ENCODE data around the gene MSI2. TPM values are rescaled to one million over a fixed set of nuclear protein-coding genes. Genes with fewer than 3 reads are reported as not detected.

The MSI2 gene
- total RNA-seq, 1 experiment from 2014 or later: 174 TPM

DNA sequence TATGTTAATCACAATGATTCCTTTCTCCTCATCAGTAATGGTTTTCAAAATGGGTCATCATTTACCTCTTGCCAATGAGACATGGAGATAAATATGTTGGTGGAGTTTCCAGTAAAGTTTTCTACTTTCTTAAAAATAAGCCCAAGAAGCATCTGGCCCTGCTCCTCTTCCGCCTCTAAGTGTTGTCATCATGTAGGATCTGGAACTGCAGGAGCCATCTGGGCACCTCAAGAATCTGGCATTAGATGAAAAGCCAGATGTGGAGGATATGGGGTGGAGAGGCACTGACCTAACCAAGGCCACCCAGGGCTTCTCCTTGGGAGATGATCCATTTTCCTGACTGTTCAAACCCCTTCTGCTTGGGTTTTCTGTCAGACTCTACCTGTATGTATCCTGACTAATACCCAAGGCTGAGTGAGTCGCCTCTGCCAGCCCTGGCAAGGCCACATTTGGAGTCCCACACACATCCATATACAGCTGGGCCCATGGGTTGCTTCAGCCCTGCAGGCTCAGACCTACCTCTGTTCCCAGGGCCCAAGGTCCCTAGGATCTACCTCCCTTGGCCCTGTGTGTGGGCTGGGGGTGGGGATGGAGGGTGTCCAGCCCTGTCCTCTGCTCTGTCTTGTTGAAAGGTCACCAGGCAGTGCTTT lies 464.2 kb downstream of the MSI2 start:
- H3K36me3 Mint-ChIP-seq (ENCODE audit: insufficient read depth, unreplicated experiment): no peaks in the 10 kb centered on the region
- Histone ChIP-seq H3K4me3 (ENCODE audit: low read depth, low read length) (no peak overlapping the region), H3K27me3 (replicated peaks; ENCODE audit: control insufficient read depth, insufficient read depth, low read length) (no peaks in the 10 kb centered on the region), H3K4me1 (no peaks in the 10 kb centered on the region), H3K9me3 (no peaks in the 10 kb centered on the region), H3K36me3 (ENCODE audit: control insufficient read depth, insufficient read depth, low read length) (no peaks in the 10 kb centered on the region)
- intact Hi-C loops (cut with micrococcal nuclease; ENCODE audit: unreplicated experiment): no loop called here
- no TSS peak for BruUV-seq (replicated peaks)
- no peak for DNase-seq
- TF ChIP-seq, protein P1, sequence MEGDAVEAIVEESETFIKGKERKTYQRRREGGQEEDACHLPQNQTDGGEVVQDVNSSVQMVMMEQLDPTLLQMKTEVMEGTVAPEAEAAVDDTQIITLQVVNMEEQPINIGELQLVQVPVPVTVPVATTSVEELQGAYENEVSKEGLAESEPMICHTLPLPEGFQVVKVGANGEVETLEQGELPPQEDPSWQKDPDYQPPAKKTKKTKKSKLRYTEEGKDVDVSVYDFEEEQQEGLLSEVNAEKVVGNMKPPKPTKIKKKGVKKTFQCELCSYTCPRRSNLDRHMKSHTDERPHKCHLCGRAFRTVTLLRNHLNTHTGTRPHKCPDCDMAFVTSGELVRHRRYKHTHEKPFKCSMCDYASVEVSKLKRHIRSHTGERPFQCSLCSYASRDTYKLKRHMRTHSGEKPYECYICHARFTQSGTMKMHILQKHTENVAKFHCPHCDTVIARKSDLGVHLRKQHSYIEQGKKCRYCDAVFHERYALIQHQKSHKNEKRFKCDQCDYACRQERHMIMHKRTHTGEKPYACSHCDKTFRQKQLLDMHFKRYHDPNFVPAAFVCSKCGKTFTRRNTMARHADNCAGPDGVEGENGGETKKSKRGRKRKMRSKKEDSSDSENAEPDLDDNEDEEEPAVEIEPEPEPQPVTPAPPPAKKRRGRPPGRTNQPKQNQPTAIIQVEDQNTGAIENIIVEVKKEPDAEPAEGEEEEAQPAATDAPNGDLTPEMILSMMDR (IDR thresholded peaks at IDR 0.05; ENCODE audit: insufficient read depth in 1 of 2, low read depth in 1 of 2, low read length in 1 of 2, severe bottlenecking in 1 of 2, unreplicated experiment in 1 of 2): no peak
- H3K4me3 Mint-ChIP-seq (ENCODE audit: unreplicated experiment): no peak overlapping the region
- H3K27ac Mint-ChIP-seq (ENCODE audit: unreplicated experiment): no peak overlapping the region
- peaks cover 17% of the 10 kb centered on the region for H3K27me3 Mint-ChIP-seq (ENCODE audit: insufficient read depth, unreplicated experiment)
- H3K4me1 Mint-ChIP-seq (ENCODE audit: low read depth, unreplicated experiment): no peaks in the 10 kb centered on the region
- CTCF ChIA-PET: no interaction called here
- POLR2A ChIA-PET: no interaction called here
- no peaks in the 10 kb centered on the region for H3K9me3 Mint-ChIP-seq (ENCODE audit: unreplicated experiment)

DNA sequence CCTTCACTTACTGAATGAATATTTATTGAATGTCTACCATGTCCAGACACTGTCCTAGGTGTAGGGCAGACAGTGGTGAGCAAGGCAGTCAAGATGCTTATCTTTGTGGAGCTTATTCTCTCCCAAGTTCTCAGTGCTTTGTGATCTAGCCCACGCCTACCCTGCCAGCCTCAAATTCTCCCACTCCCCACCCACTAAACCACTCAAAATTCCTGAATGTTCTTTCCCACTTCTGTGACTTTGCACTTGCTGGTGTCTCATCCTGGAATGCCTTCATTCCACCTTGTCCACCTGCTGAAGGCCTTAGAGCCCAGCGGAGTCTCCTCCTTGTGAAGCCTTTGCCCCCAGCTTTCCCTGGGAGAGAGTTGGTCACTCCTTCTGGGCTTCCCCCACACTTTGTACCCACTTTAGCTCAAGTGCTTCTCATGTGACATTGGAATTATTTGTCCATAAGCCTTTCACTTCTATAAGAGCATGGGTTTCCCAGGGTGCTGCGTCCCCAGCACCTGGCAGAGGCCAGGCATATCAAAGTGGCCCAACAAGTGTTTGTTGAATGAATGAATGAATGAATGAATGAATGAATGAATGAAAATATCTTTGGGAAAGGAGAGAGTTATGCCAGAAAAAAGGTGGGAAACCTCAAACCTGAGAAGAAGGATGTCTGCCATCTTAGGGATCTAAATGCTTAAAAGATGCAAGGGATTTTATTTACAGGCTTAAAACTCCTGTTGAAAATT lies 465.8 kb downstream of the MSI2 start:
- H3K27ac Mint-ChIP-seq (ENCODE audit: unreplicated experiment): no peak overlapping the region
- CTCF ChIA-PET: interaction anchor here (0.5 to 0.6 kb wide), 2 partner anchors 443 to 789 kb away, joined by 3 to 6 read pairs; no protein-coding TSS in a partner anchor
- intact Hi-C loops (cut with micrococcal nuclease; ENCODE audit: unreplicated experiment): no loop called here
- no peak for DNase-seq
- Histone ChIP-seq H3K4me3 (ENCODE audit: low read depth, low read length) (no peak overlapping the region), H3K36me3 (ENCODE audit: control insufficient read depth, insufficient read depth, low read length) (no peaks in the 10 kb centered on the region), H3K9me3 (no peaks in the 10 kb centered on the region), H3K27me3 (replicated peaks; ENCODE audit: control insufficient read depth, insufficient read depth, low read length) (no peaks in the 10 kb centered on the region), H3K4me1 (no peaks in the 10 kb centered on the region)
- POLR2A ChIA-PET: no interaction called here
- H3K9me3 Mint-ChIP-seq (ENCODE audit: unreplicated experiment): no peaks in the 10 kb centered on the region
- H3K4me1 Mint-ChIP-seq (ENCODE audit: low read depth, unreplicated experiment): no peaks in the 10 kb centered on the region
- no peaks in the 10 kb centered on the region for H3K36me3 Mint-ChIP-seq (ENCODE audit: insufficient read depth, unreplicated experiment)
- BruUV-seq (replicated peaks): no TSS peak
- TF ChIP-seq, protein P1 (IDR thresholded peaks at IDR 0.05; ENCODE audit: insufficient read depth in 1 of 2, low read depth in 1 of 2, low read length in 1 of 2, severe bottlenecking in 1 of 2, unreplicated experiment in 1 of 2): no peak
- no peak overlapping the region for H3K4me3 Mint-ChIP-seq (ENCODE audit: unreplicated experiment)
- peaks cover 13% of the 10 kb centered on the region for H3K27me3 Mint-ChIP-seq (ENCODE audit: insufficient read depth, unreplicated experiment)

DNA sequence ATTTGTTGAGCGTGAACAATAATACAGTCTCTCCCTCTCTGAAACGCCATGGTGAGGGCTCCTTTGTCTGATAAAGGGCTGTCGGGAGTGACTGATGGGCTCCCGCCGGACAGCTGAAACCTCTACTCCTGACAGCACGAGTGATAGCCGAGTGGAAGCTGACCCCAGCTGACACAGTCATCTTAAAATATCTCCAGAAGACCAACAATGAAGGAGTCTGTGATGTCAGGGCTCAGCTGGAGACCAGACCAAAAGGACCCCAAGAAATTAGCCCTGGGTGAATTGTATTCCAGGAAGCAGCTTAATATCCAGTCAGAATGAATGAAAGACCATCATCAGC lies 466.4 kb downstream of the MSI2 start:
- DNase-seq: no peak
- H3K27me3 ChIP-seq (replicated peaks; ENCODE audit: control insufficient read depth, insufficient read depth, low read length): no peaks in the 10 kb centered on the region
- H3K9me3 Mint-ChIP-seq (ENCODE audit: unreplicated experiment): no peaks in the 10 kb centered on the region
- ChIA-PET POLR2A (no interaction called here), CTCF (no interaction called here)
- intact Hi-C loops (cut with micrococcal nuclease; ENCODE audit: unreplicated experiment): no loop called here
- H3K4me1 ChIP-seq: no peaks in the 10 kb centered on the region
- peaks cover 13% of the 10 kb centered on the region for H3K27me3 Mint-ChIP-seq (ENCODE audit: insufficient read depth, unreplicated experiment)
- no peaks in the 10 kb centered on the region for H3K9me3 ChIP-seq
- no peaks in the 10 kb centered on the region for H3K36me3 Mint-ChIP-seq (ENCODE audit: insufficient read depth, unreplicated experiment)
- no peaks in the 10 kb centered on the region for H3K36me3 ChIP-seq (ENCODE audit: control insufficient read depth, insufficient read depth, low read length)
- BruUV-seq (replicated peaks): no TSS peak
- no peak overlapping the region for H3K4me3 ChIP-seq (ENCODE audit: low read depth, low read length)
- TF ChIP-seq, protein P1 (IDR thresholded peaks at IDR 0.05; ENCODE audit: insufficient read depth in 1 of 2, low read depth in 1 of 2, low read length in 1 of 2, severe bottlenecking in 1 of 2, unreplicated experiment in 1 of 2): no peak
- H3K4me1 Mint-ChIP-seq (ENCODE audit: low read depth, unreplicated experiment): no peaks in the 10 kb centered on the region
- H3K4me3 Mint-ChIP-seq (ENCODE audit: unreplicated experiment): no peak overlapping the region
- no peak overlapping the region for H3K27ac Mint-ChIP-seq (ENCODE audit: unreplicated experiment)
